Kasumi-1 (cell line): Measurements from ENCODE around the gene SMG6.
"Not testable (repeated sequence)": the region's sequence is repeated elsewhere in the genome, so short reads cannot be mapped to it uniquely, and the experiment has no call there.

Source experiments
- DNase-seq, 2 experiments: peaks; one replicate each; lab custom pipeline; 2025; lab: John Stamatoyannopoulos, UW

The SMG6 gene

DNA sequence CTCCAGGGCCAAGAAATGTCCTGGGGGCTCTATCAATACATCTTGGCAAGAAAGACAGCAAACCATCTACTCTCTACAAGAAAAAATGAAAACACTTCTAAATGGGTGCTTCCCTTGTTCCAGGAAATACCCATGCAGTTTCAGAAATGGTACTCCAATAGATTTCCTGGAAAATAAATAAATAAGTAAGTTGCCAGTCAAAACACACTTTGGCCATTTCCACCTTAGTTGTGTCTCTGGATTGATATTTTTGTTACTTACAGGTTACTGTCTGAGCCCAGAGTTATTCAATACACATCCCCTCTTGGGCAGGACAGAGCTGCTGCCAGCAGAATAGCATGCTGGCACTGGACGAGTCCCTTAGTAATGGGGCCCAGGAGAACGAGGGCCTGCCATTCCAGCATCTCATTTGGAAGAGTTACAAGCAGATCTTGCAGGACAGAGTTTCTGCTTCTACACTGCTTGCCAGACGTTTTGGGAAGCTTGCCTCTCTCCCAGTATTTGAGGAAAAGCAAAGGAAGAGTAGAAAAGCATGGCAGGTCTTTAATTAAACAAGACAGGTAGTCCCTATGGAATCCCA lies 100.5 kb downstream of the SMG6 start:
- DNase-seq: no peak

DNA sequence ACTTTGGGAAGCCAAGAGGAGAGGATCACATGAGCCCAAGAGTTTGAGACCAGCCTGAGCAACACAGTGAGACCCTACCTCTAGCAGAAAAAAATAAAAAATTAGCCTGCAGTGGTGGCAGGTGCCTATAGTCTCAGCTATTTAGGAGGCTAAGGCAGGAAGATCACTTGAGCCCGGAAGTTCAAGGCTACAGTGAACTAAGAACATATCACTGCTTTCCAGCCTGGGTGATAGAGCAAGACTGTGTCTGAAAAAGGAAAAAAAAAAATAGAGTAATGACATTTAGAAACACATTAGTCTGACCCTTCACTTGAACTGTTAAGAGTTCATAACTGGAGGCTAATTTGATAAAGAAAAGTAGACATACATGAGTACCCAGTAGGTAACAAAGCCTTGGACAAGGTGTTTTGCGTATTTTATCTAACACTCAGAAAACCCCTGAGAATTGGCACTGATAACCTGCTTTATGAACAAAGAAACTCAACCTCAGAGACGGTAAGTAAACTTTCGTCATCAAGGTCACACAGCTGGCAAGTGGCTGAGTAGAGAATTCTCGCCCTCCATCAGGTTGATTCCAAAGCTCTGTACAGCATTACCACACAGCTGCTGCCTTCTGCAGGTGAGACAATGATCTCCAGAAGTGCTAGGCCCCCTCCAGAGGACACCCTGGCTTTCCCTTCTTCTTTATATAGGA lies 101.1 kb downstream of the SMG6 start:
- no peak for DNase-seq

DNA sequence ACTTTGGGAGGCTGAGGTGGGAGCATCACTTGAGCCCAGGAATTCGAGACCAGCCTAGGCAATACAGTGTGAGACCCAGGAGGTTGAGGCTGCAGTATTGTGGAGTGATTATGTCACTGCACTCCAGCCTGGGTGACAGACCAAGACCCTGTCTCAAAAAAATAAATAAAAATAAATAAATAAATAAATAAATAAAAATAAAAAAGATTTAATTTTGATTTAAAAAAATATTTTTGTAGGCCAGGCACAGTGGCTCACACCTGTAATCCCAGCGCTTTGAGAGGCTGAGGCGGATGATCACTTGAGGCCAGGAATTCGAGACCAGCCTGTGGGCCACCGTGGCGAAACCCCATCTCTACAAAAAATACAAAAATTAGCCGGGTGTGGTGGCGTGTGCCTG lies 104.2 kb downstream of the SMG6 start:
- not testable (repeated sequence) for DNase-seq

DNA sequence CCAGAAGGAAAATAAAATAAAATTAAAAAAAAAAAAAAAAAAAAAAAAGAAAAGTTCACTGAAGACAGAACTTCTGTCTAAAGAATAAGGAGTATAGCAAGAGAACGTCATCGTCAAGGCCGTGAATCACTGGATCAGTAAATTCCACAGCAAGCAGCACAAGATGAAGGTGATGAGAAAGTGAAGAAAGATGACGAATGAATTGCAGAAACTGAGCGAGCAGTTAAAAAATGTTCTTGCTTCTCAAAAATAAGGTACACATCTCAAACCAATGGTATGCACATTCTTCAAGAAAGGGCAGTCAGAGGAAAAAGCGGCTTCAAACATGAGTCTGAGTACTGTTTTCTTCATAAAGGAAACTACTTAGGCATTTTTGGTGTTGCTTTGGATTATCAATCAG lies 104.7 kb downstream of the SMG6 start:
- DNase-seq: no peak

DNA sequence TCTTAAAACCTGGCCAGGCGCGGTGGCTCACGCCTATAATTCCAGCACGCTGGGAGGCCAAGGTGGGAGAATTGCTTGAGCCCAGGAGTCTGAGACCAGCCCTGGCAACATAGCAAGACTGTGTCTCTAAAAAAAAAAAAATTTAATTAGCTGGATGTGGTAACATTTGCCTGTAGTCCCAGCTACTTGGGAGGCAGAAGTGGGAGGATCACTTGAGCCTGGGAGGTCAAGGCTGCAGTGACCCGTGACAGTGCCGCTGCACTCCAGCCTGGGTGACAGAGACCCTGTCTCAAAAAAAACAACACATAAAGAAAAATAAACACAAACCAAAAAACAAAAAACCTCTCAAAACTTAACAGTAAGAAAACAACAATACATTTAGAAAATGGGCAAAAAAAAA lies 106.3 kb downstream of the SMG6 start:
- no peak for DNase-seq

DNA sequence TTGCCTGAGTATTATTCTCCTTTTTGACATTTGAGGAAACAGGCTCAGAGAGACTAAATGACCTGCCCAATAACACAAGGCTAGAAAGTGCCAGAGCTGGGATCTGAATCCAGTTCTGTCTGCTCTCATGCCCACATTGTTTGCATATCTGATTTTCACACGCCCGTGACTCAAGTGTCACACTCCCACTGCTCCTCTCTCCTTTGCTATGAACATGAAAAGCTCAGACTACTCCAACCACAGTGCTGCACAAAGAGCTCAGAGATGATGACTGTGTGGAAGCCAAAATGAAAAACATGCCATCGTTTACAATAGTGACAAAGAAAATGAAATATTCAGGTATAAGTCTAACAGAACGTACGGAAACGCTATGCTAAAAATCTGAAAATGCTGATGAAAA lies 107.9 kb downstream of the SMG6 start:
- DNase-seq: no peak

DNA sequence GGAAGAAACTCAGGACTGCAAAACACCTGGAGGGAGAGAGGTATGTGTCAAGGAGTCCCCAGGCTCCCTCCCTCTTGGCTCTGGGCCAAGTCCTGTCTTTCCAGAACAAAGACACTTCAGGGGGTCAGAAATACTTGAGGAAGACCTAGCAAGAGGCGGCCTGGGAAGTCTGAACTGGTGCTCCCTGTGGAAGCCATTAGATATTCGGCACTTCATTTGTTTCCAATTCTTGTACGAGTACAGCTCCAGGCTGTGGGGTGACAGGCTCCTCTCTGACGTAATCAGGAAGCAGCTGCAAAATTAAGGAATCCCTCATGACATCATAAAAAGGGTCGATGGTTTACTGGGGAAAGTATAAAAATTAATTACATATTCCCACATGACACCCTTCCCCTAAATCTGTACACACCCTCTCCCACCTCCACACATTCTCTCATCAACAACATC lies 108.7 kb downstream of the SMG6 start:
- DNase-seq: no peak

DNA sequence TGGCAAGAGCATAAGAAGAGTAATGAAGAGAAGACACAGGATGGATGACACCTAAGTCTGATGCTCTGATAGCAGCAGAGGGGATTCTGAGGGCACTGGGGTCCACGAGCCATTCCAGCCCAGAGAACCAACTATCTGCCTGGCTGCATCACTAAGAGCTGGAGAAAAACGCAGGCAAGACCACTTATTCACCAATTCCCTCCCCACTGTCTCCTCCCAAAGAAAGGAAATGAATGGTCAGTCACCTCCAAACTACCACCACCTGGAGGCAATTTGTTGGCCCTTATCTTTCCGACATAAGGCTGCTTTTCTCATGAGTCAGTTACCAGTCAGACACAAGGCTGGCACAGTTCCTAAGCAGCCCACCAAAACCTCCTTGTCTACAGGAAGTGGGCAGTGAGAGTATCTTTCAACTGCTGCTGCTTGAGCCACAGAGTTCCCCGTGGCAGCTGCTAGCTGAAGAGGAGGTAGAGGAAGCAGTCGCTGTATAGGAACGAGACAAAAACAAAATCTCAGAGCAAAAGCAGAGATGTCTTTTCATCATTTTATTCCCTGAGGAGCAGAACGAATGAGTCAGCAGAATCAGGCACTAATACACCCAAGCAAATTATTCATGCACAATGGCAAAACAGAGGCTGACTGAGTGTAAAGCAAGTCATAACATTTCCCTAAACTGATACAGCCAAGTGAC lies 111.1 kb downstream of the SMG6 start:
- DNase-seq: peak; percentile 57 to 80

DNA sequence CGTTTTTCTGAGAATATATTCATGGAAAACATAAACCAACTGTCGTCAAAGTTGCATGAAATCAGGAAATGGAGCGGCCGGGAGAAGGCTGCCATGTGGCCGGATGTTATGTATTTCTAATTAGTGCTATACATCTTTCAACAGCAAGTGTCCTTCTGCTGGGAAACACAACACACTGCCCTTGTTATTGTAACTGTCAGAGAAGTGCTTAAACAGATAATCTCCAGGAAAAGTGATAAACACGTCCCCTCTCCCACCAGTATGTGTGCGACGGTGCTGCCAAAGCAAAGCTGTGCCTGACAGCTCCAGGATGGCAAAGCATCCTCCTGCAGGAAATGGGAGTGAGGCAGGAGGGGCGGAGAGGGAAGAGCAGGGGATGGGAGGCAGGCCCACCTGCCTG lies 111.8 kb downstream of the SMG6 start:
- no peak for DNase-seq

DNA sequence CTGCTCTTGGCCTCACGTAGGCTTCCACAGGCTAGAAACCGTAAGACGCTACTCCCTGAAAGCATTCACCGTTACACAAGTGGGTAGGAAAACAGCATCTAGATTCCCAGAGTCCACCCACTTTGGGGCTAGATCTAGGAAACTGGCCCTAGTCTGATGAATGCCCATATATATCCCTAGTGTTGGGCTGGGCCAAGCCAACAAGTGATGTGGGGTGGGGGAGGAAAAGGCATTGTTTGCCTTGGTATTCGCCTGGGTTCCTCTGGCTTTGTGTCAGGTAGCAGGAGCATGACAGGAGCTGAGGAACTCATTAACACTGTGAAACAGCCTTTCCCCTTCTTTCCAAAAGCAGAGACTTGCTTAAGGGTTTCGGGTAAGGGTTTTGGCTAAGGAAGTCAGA lies 112.4 kb downstream of the SMG6 start:
- DNase-seq: no peak

DNA sequence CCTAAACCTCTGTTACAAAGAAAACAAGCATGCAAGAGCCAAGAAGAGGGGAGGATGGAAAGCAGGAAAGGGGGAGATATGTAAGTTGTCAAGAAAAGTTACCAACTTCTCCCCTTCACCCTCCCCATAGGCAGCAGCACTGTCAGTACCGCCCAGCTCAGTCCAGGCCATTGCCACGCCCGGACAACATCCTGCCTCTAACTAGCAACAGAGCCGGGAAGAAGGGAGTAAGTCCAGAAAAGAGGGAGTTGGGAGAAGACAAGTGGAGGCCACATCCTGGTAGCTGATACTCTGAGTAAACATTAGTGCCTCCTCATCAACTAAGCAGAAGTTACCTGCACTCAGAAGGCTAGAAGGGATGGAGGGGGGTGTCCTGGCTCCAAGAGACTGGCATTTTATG lies 113.6 kb downstream of the SMG6 start:
- no peak for DNase-seq

DNA sequence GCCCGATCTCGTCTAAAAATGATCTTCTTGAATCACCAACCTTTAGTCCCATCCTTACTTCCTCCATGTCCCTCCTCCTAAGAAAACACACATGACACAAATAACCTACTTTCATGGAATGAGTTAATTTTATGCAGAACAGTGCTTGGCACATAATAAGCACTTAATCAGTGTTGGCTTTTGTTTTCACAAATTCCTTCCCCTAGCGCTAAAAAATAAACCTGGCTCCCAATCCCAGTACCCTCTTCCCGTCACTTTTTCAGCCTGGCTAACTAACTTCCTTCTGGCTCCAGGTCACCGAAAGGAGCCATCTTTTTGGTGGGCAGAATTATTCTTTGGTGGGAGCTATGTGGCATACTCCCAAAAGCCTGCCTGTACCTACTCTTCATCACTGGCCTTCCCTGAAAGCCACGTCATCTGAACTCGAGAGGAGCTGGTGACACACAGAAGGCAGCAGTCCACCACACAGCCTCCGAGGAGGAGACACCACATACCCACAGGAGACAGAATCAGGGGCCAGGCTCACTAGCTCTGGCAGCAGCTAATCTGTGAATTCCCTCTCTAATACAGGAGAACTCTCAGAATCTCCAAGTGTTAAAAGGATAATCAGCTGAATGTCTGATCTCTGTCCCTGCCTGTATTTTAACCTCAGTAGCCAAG lies 114.5 kb downstream of the SMG6 start:
- DNase-seq: no peak

DNA sequence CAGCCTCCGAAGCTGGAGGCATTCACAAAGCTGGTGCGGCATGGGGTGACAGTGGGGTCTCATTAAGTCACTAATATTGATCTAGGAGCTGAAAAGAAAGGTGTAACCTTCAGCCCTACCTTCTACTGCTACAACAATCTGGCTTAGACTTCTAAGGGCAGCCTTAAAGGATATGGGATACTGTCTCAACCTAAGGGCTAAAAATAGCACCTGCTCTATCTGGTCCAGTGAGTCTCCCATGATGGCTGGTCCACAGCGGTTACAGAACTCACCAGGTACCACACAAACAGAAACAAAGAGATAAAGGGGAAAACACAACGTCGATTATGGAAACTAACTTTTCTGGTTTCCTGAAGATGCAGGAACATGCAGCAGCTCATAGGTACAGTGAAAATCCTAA lies 115.8 kb downstream of the SMG6 start:
- no peak for DNase-seq

DNA sequence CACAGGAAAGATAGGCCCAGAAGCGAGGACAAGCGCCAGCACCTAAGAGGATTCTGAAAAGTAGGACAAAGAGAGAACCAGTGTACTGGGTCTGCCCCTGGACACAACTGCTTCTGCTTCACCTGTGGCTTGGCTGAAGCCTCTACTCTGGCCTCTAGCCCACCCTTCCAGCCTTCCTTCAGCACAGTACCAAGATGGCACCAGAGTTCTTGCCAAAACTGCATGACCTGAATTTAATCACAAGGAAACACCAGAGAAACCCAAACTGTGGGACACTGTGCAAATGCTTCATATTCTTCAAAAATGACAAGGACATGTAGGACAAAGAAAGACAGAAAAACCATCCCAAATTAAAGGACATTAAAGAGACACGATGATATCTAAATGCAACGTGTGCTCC lies 116.6 kb downstream of the SMG6 start:
- no peak for DNase-seq

DNA sequence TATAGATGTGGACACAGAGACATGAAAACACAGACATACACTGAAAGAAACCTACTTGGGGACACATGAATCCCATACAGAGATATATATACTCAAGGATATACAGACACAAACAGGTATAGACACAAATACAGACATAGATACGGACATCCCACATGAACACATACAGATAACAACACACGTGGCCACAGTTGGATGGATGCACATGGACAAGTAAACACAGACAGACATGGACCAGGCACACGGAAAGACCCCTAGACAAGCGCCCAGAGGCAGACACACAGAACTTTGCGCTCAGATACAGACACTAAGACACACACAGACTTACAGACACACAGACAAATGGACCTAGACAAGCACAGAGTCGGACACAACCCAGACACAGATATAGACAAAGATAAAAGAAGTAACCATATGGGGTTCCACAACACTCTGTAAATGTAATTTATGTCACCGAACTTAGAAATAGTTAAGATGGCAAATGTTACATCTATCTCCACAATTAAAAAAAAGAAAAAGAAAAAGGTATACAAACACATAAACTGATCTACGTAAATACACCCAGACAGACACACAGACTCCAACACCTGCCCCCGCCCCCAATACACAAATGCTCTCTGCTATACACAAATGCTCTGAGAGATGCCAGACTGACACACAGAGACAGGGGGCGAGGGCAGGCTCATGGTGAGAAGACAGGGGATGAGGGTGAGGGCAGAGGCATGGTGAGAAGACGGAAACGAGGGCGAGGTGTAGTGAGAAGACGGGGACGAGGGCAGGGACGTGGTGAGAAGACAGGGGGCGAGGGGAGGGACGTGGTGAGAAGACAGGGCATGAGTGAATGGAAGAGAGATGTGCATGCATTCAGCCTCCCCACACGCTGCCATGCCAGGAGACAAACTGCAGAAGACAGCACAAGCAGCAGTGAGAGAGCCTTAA lies 118.3 kb downstream of the SMG6 start:
- DNase-seq: no peak

DNA sequence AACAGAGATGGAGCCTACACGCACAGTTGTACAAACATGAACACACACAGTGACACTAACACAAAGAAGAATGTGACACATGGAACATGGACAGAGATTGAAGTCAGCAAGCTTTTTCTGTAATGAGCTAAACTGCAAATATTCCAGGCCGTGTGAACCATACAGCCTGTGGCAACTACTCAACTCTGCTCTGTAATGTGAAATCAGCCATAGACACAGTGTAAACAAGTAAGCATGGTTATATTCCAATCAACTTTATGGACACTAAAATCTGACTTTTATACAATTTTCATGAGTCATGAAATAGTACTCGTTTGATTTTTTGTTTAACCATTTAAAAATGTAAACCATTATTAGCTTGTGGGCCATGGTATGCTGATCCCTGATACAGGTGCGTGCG lies 120.2 kb downstream of the SMG6 start:
- no peak for DNase-seq

DNA sequence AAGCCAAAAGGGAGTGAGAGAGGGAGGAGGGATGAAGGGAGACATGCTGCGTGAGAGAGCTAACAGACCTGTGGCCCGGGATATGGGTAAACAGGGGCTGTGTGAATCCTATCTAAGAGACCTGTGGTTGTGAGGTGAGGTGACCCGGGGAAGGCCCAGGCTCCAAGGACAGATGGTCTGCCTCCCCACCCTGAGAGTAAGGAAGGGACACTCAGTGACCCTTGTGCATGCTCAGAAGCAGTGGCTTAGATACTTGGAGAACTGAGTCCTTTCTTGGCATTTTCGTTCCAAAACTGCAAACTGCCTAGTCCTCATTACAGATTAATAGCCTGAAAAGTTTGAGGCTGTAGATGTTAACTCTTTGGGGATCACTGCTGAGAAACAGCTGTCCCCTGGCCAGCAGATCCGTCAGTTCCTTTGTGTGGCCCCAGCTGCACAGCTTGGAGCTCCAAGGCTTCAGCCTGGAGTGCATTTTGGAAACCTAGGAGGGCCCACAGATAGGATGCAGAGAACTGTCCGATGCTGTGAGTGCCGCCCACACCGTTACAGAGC lies 121.6 kb downstream of the SMG6 start:
- DNase-seq: no peak

DNA sequence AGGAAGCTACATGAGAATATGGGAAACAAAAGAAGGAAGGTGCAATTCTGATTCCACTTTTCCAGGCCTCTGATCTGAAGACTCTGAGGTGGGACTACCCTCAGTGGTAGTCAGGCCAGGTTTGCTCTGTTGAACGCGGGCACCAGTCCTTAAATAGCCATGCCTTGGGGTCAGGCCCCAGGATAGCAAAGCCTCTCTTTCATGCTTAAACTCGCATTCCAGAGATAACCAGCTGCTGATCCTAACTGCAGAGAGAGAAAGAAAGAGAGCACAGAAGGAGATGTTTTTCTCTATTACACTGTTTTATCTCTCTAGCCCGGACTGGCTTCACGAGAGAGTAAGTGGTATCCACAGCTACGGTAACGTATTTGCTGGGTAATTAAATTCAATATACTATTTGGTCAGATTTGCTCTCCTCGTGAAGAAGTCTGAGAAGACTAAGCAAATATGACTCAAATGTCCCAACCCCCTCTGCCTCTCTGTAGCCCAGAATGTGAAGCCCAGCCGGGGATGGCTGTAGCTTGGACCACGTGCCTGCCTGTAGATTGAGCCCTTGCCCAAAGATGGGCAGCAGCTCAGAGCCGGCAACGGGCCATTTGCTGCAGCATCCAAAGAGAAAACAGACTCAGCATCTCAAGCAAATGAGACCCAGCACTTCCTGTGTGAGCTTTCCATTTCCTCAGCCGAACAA lies 122.2 kb downstream of the SMG6 start:
- no peak for DNase-seq

DNA sequence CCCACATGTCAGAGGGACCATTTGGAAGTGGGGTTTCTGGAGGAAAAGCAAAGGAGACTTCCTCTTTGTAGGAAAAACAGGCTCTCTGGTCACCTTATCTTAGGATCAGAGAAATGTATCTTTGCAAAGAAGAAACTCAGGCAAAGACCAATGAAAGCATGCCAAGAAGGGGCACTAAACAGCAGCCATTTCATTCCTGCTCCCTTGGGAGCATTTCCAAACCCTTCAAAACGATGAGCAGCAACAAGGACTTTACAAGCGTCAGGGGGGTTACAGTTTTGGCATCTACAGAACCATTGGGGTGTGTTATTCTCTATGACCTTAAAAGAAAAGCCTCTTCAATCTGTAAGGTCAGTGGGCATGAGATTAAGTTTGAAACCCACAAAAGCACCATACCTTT lies 122.8 kb downstream of the SMG6 start:
- DNase-seq: no peak

DNA sequence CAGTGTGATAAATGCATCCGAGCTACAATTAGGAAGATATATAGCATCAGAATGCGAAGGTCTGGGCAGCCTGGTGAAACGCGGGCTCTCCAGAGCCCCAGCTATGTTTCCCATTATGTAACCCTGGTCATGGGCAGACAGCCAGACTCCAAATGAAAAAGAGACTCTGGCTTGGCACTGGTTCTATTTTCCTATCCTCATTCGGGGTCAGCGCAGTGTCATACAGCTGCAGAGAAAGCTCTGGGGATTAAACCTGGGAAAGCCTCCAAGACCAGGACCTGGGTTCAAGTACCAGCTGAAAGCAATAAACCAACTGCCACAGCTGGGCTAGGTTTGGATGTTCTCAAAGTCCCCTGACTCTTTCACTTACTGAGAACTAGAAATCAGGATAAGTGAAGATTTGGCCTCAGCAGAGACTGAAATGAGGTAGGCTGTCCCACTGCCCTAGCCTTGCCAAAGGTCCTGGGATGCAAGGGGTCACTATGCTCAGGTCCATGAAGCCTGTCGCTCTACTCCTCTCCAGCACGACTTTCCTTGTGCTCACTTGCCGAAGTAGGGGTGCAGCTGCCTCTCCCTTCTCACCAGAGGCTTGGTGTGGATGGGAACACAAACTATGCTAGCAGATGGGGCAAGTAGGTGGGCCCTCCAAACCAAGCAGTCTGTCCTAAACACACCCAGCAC lies 123.8 kb downstream of the SMG6 start:
- DNase-seq: no peak
